Measurements from ENCODE around the gene SMTNL2.

Gene SMTNL2

DNA sequence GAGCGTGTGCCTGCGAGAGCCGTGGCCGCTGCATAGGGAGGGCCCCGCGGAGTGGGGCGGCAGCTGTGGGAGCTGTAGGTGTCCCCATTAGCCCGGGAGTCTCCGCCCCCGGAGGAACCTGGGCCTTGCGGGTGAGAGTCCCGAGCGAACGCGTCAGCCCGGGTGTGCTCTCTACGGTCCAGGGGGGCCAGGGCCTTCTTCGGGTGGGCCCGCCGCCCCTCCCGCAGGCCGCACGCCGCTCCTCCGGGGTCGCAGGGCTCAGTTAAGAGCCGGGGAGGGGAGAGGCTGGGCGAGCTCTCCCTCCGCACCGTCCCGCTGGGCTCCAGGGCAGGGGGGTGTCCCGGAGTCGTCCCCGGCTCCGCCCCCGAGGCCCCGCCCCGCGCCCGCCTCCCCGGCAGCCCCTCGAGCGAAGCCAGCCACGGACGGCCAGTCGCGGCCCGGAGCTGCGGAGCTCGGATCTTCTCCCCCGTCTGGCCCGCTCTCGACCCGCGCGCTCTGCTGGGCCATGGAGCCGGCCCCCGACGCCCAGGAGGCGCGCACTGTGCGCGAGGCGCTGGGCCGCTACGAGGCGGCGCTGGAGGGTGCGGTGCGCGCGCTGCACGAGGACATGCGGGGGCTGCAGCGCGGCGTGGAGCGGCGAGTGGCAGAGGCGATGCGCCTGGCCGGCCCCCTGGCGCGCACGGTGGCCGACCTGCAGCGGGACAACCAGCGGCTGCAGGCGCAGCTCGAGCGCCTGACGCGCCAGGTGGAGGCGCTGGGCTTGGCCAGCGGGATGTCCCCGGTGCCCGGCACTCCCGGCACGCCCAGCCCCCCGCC lies at the start of gene SMTNL2:
Gene SMTNL2, plus strand, starts transcription at position 429 of the 816 bp plus-strand sequence. Its CDS starts 77 bp downstream, at position 506.
- DNase-seq (ENCODE audit: low read depth in 2 of 2), result peak in 1 of 2 donors; percentile 37

- no peak for DNase-seq (ENCODE audit: low read depth in 2 of 2)
These were observed 49.2 kb upstream of the SMTNL2 start for GRCh38 chr17:4534928-4535666.

DNA sequence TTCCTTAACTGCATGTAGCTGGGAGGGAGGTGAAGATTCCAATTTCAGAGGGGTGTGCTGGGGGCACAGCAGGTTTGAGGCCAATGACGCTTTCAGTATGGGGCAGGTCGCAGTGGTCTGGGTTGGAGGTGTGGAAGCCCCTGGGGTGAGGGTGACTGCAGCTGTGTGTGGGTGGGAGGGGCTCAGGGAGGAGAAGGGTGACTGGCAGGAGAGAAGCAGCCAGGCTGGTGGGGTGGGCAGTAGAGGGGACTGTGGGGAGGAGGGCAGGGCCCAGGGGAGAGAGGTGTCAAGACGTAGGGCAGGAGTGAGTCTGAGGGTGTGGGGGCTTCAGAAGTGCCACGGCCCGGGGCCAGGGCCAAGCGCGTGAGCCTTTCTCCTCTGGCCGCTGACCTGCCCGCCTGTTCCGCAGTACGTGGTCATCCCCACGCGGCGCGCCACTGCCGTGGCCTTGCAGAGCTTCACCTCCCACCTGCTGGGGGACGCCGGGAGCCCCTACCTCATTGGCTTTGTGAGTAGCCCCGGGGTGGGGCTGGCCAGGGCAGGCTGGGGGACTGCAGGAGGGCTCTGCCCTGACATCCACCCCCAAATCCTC lies 48.6 kb upstream of the SMTNL2 start:
- DNase-seq (ENCODE audit: low read depth in 2 of 2), result no peak

DNA sequence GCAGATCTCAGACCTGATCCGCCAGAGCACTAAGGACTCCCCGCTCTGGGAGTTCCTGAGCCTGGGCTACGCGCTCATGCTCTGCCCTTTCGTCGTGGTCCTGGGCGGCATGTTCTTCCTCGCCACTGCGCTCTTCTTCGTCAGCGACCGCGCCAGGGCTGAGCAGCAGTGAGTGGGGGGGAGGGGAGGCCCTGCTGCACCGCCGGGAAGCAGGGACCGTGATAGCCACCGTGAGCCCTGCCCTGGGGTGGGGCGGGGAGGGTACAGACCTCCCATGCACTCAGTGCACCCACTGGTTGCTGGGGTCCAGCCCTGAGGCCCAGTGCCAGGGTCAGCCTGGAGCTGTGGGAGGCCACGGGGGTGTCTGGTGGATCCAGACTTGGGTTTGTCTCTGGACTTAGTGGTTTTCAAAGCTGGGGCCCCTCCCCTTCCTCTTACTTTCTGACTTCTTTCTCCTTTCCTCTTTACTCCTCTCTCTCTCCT lies 48.0 kb upstream of the SMTNL2 start:
- no peak for DNase-seq (ENCODE audit: low read depth in 2 of 2)

DNA sequence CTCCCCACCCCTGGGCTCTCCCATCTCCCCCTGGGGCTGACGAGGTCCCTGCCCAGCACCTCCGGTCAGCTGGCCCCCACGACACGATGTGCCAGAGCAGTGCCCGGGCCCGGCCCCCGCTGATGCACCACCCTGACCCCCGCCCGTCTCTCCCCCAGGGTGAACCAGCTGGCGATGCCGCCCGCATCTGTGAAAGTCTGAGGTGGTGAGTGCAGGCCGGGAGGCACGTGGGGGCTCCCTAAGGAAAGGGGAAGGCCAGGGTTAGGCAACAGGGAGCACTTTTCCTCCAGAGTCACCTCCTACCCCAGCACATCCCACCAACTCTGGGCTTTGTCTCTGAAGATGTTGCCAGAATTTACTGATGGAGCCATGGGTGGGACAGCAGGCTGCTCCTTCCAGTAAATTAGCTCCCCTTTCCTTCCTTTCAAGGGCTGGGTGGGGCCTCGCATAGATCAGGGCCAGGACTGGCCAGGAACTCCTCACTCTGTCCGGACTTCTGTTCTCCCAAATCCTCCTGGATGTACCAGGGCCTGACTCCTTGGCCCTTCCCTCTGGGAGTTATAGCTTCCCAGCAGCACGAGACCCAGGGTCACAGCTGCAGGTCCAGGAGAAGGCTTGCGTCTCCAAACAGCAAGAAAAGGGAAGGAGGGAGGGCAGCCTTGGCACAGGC lies 47.5 kb upstream of the SMTNL2 start:
- no peak for DNase-seq (ENCODE audit: low read depth in 2 of 2)

- no peak for DNase-seq (ENCODE audit: low read depth in 2 of 2)
These were observed 46.7 kb upstream of the SMTNL2 start for GRCh38 chr17:4537451-4538235.

GRCh38 chr17:4538236-4539002 lies 45.9 kb upstream of the SMTNL2 start:
- no peak for DNase-seq (ENCODE audit: low read depth in 2 of 2)

GRCh38 chr17:4539025-4539424 lies 45.3 kb upstream of the SMTNL2 start:
- DNase-seq (ENCODE audit: low read depth in 2 of 2), result no peak

GRCh38 chr17:4539576-4540223 lies 44.6 kb upstream of the SMTNL2 start:
- DNase-seq (ENCODE audit: low read depth in 2 of 2), result no peak

DNA sequence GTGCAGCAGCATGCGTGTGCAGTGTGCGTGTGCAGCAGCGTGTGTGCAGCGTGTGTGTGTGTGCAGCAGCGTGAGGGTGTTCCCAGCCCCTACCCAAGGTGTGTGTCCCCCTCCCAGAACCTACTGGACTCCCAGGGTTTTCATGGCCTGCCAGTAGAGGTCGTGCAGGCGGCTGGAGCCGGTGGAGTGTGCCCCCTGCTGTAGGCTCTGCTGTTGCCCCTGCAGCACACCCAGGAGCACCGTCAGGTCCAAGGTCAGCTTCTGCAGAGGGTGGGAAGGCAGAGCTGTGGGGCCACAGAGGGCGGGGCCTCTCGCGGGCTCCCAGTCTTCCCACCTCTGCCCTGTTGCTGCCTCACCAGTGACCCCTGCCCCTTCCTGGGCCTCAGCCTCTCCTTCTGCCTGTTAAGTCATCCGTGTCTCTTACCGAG lies 44.1 kb upstream of the SMTNL2 start:
- DNase-seq (ENCODE audit: low read depth in 2 of 2), result no peak

GRCh38 chr17:4540687-4541327 lies 43.5 kb upstream of the SMTNL2 start:
- no peak for DNase-seq (ENCODE audit: low read depth in 2 of 2)

GRCh38 chr17:4541328-4542002 lies 42.9 kb upstream of the SMTNL2 start:
- no peak for DNase-seq (ENCODE audit: low read depth in 2 of 2)

- no peak for DNase-seq (ENCODE audit: low read depth in 2 of 2)
These were observed 42.2 kb upstream of the SMTNL2 start for GRCh38 chr17:4542003-4542725.

GRCh38 chr17:4542726-4543191 lies 41.6 kb upstream of the SMTNL2 start:
- no peak for DNase-seq (ENCODE audit: low read depth in 2 of 2)

DNA sequence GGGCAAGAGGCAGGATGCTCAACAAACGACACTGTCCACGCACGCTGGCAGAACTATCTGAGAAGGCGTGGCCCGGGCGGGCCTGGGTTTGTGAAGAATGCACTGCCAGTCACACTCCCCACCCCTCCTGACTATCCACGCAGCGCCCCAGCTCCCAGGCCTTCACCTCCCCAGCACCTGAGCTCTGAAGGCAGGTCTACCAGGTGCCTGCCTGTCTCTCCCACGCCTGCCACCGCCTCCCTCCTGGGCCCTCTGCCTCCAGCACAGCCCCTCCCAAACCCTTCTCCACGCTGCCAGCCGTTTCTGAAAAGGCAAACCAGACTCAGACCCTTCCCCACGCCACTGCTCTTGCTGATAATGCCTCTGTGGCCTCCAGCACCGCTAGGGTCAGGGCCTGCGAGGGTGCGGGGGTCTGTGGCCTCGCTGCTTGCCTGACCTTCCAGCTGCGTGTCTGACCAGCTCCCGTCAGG lies 40.7 kb upstream of the SMTNL2 start:
- DNase-seq (ENCODE audit: low read depth in 2 of 2), result no peak

- no peak for DNase-seq (ENCODE audit: low read depth in 2 of 2)
These were observed 40.0 kb upstream of the SMTNL2 start for GRCh38 chr17:4544135-4544950.

DNA sequence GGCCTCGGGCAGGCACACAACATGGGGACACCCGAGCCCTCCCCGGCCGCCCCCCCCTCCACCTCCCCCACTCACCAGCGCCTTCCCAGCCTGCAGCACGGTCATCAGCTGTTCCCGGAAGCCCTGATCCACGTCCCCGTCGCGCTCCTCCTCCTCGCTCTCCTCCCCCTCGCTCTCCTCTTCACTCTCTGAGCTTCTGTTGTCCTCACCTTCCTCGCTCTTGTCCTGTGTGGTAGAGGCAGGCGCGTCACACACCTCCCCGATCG lies 39.4 kb upstream of the SMTNL2 start:
- no peak for DNase-seq (ENCODE audit: low read depth in 2 of 2)

Data from stimulated activated CD4-positive, alpha-beta T cell treated with anti-CD3 and anti-CD28 coated beads, Interleukin-1b, Interleukin-23, amount 100 ng/mL, for 4 hours (primary cell).